ENCODE results near the gene UBXN2A.
"Not testable (repeated sequence)": the region's sequence is repeated elsewhere in the genome, so short reads cannot be mapped to it uniquely, and the experiment has no call there.

The UBXN2A gene

DNA sequence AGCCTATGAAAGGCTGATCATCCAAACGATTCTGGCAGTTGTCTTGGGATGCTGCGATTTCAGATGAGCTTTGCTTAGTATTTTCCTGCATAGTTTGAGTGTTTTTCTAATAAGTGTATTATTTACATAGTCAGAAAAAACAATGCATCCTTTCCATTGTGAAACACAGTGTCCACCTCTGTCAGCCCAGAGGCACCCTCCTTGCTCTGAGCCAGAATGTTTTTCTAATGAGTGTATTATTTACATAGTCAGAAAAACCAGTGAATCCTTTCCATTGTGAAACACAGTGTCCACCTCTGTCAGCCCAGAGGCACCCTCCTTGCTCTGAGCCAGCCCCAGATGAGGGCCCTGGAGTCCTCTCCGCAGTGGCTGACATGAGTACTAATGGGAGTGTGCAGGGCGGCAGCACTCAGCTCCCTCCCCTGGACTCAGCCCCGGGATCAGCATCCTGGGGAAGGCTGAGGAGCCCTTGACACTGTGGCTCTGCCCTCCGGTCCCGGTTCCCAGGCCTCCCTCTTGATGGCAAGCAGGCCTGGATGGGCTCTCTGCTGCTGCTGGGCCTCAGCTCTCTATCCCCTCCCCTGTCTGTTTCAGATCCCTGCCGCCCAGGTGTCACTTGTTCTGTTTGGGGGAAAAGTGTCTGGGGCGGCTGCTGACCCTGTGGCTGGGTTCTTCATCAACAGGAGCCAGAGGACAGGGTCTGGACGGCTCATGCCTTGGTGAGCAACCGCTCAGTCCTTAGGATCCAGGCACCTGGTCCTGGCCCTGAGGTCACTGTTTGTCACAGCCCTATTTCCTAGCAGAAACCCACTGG, 75.5 kb downstream of the UBXN2A start:
- no peak for DNase-seq

DNA sequence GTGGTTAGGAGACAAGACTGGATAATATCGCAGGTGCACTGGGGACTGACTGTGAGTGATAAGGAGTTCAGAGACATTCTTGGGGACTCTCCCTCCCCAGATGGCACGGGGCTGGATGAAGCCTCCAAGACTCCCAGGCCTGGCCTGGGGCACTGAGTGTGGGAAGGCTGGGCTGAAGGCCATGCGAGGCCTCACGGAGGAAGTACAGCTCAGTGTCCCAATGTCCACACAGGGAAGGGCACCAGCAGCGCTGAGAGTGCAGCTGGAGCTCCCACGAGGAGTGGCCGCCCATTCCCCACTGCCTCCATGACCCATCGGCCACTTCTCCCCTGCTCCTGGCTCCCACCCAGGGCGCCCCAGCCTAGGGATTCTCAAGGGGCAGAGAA, 76.1 kb downstream of the UBXN2A start:
- DNase-seq: no peak

DNA sequence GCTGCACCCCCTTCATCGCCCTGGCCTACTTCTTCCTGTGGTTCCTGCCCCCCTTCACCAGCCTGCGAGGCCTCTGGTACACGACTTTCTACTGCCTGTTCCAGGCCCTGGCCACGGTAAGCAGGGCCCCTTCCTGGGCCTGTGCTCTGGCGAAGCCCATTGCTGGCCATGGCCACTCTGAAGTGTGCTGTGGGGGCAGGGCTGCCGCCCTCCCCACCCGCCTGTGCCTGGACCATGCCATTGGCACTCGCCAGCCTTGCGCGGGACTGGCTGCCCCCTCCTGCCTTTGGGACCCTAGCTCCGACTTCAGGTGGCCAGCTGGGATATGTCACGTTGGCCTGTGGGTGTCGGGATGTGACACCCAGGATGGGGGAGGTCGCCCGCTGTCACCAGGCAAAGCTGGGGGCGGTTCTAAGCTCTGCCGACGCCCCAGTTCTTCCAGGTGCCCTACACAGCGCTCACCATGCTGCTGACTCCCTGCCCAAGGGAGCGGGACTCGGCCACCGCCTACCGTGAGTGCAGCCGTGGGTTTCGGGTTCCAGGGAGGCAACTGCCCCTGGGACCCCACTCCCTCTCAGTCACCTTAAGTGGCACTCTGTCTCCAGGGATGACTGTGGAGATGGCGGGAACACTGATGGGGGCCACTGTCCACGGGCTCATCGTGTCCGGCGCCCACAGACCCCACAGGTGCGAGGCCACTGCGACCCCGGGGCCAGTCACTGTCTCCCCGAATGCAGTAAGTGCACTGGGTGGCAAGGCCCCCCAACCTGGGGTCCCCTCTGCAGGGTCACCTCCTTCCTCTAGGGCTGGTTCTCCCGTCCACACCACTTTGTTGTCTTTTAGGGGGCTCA, 76.8 kb downstream of the UBXN2A start:
- DNase-seq: no peak

DNA sequence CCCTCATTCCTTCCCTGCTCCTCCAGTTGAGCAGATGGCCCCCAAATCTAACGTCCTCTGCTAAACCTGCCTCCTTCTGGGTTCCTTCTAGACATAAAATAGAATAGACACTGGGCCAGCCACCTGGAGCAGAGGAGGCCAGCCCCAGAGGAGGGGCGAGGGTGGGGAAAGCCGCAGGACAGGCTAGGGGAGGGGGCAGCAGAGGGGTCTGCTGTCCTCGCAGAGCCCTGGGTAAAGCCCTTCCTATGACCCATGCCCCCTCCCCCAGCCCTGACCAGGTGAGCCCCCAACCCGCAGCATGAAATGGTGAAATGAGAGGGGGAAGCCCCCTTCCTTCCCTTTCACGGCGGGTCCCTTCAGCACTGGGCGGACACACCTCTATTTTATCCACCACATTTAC, 77.4 kb downstream of the UBXN2A start:
- DNase-seq: no peak

DNA sequence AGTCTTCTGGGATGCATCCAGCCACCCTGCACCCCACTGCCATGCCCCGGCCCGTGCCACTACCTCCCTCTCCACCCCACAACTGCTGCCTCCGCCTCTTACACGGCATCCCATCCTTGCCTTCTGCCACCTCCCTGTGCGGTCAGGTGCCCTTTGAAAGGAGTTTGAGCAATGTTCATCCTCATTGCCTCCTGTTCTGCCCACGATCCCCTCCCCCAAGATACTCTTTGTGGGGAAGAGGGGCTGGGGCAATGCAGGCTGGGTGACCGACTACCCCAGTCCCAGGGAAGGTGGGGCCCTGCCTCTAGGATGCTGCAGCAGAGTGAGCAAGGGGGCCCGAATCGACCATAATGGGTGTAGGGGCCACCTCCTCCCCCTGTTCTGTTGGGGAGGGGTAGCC, 78.0 kb downstream of the UBXN2A start:
- DNase-seq: no peak

DNA sequence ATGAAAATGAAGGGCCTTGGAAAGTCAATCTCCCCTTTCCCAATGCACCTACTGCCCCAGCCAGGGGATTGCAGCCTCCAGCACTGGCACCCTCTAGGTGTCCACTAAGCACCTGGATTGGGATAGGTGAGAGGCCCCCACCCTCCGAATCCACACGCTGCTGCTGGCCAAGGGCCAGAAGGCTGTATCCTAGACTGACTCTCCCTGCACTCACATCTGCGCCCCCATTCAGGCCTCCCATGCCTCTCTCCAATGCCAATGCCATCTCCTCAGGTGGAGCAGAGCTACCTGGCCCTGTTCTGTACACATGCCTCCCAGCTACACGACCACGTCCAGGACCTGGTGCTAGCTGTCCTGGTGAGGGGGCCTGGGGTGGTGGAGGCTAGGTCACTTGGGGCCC, 79.5 kb downstream of the UBXN2A start:
- DNase-seq: no peak

DNA sequence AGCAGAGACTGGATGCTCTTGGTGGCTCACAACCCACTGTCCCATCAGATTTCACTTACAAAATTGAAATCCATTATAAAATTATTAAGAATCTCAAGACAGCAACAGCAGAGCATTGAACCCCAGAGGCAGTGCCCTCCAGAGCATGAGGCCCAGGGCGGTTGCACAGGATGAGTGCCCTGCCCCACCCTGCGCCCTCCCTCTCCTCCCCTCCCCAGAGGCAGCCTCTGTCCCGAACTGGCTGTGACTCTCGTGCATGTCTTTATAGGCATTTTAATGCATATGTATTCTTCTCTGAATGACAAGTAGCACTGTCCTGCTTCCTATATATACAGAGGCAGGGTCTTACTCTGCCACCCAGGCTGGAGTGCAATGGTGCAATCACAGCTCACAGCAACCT, 80.0 kb downstream of the UBXN2A start:
- no peak for DNase-seq

DNA sequence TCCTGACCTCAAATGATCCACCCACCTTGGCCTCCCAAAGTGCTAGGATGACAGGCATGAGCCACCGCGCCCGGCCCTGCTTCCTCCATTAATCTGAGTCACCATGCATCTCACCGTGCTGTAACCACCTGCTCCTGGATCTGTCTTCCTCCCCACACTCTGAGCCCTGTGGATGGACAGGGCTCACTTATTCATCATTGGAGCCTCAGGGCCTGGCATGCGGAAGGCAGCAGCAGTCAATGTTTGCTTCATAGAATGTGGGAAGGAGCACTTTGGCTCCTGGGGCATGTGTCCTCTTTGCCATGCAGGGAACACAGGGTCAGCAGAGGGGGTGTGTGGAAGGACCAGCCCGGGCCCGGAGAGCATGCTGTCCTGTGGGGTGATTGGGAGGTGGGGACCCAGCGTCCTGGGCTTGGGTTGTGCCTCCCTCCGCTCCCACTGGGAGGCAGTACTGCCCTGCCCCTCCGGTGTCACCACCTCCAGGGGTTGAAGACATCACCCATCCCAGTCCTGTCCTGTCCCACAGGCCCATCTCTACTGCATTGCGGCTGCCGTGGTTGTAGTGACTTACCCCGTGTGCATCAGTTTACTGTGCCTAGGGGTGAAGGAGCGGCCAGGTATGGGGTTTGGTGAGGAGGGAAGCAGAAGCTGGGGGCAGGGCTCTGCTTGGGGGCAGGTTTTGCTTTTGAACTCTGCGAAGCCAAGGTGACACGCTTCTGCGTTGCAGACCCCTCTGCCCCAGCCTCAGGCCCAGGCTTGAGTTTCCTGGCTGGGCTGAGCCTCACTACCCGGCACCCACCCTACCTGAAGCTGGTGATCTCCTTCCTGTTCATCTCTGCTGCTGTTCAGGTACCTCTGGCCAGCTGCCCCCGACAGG, 81.1 kb downstream of the UBXN2A start:
- no peak for DNase-seq

DNA sequence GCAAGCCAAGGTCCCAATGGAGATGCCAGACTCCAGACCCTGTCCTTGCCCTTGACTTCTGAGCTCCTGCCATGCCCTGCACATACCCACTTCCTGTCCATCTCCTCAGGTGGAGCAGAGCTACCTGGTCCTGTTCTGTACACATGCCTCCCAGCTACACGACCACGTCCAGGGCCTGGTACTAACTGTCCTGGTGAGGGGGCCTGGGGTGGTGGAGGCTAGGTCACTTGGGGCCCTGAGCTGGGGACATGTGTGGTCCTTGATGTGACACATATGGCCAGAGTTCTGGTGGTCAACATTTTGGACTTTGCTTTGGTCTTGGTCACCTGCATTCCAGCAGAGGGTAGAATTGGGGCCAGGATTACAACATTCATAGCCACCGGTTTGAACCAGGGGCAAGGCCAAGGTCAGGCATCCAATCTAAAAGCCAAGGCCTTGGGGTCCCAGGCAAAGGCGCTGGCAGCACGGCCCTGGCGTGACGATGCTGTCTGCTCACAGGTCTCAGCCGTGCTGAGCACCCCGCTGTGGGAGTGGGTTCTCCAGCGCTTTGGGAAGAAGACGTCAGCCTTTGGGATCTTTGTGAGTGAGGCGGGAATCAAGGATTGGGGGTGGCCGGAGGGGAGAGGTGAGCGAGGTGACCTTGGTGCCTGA, 82.2 kb downstream of the UBXN2A start:
- no peak for DNase-seq

DNA sequence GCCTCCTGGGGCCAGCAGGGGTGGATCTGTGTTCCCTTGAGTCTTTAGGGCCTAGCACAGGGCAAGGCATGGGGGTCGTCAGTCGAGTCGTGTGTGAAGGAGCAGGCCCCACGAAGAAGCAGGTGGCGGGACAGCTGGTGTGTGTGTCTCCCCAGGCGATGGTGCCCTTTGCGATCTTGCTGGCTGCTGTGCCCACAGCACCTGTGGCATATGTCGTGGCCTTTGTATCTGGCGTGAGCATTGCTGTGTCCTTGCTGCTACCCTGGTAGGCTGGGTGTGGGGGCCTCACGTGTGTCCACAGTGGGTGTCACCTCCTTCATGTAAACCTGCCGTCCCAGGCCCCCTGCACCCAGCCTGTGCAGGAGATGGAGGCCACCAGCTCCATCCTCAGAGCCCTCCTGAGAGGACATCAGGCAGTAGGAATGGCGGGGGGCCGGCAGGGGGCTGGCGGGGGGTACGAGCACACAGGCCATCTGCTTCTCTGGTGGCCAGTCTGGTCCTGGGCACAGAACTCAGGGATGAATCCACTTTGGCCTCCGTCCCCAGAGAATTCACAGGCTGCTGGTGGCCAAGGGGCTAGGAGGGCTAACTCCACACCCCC, 82.8 kb downstream of the UBXN2A start:
- no peak for DNase-seq

DNA sequence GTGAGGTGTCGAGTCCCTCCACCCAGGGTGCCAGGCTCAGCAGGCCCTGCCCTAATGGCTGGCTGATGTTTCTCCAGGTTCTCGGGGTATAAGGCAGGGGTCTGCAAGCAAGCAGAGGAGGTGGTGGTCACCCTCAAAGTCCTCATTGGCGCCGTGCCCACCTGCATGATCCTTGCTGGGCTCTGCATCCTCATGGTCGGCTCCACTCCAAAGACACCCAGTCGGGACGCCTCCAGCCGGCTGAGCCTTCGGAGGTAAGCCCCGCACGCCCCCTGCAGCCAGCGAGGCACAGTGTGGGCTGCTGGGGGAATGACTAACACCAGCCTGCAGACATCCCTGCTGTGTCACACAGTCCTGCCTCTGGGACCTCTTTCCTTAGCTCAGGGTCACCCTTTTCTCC, 83.8 kb downstream of the UBXN2A start:
- DNase-seq: no peak

DNA sequence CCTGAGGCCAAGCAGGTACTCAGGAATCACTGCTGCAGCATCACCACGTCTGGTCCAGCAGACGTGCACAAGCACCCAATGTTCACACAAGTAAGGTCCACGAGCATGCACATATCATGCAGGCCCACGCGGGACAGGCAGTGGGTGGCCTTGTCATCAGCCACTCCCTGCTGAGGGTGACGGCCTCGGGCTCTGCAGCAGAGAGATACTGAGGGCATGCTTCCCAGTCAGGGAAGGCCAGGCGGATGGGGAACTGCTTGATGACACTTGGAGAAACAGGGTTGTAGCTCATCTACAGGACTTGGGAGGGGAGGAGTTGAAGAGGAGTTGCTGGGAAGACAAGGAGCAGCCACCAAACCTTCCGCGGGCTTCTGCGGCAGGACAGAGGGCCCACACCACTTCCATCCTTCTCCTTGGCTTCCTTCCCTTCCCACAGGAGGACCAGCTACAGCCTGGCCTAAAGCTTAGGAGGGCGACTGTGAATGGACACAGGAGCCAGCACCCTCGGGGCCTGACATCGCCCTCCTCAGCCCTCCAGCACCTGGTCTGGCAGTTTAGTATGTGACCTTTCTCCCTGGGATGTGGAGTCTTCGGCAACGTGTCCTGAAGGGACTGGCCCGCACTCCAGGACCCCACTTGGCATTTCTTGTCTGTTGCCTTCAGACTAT, 84.9 kb downstream of the UBXN2A start:
- no peak for DNase-seq

DNA sequence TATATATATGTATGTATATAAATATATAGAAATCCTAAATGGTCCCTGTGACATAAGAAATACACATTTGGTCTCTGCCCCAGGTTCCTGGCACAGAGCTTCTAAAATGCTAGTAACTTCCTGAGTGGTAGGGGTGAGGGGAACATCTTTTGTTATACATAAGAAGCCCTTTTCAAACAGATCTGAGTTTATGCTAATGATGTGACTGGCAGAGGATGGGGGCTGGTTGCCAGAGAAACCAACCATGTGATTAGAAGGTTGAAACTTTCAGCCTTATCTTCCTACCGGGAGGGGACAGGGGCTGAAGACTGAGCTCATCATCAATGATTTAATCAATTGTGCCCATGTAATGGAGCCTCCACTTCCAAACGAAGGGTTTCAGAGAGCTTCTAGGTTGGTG, 86.0 kb downstream of the UBXN2A start:
- no peak for DNase-seq

DNA sequence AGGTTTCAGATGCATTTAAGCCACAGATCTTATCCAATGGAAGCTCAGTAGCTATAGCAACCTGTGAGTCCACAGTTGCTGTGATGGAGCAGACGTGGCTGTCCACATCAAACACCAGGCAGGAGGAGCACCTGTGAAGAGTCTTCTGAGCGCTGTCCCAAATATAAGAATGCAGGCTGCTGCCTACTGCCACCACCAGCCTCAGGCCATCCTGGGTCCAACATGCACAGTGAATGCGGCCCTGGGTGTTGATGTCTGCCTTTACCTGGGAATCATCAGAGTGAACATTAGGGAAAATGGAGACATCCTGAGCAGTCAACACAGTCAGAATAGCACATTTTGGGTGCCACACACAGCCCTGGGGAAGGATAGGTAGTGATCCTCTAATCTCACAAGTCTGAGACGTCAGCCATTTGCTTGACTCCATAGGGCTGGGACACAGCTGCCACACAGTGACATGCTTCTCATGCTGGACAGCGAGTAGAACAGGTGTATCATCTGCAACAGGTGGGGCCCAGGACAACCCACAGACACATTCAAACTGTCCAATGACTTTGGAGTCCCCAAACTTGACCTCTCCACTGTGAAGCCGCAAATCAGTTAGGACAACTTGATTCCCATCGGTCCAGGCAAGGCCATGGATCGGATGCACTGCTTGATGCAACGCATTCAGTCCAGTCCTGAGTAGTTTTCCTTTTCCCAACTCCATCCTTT, 98.7 kb downstream of the UBXN2A start:
- no peak for DNase-seq

DNA sequence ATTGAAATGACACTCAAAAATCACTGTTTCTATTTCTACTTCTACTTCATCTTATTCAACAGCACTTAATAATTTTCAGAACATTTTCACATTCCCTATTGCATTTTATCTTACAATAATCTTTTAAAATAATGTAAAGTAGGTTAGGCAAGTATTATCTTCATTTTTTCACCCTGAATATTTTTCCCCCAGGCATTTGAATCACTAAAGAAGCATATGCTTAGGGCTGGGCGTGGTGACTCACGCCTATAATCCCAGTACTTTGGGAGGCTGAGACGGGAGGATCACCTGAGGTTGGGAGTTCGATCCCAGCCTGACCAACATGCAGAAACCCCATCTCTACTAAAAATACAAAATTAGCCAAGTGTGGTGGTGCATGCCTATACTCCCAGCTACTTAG, 100.2 kb downstream of the UBXN2A start:
- DNase-seq: no peak

DNA sequence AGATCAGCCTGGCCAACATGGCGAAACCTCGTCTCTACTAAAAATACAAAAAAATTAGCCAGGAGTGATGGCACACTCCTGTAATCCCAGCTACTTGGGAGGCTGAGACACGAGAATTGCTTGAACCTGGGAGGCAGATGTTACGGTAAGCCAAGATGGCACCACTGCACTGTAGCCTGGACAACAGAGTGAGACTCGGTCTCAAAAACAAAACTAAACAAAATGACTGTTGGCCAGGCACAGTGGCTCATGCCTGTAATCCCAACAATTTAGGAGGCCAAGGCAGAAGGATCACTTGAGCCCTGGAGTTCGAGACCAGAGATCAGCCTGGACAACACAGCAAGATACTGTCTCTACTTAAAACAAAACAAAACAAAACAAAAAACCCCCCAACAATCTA, 102.9 kb downstream of the UBXN2A start:
- not testable (repeated sequence) for DNase-seq

DNA sequence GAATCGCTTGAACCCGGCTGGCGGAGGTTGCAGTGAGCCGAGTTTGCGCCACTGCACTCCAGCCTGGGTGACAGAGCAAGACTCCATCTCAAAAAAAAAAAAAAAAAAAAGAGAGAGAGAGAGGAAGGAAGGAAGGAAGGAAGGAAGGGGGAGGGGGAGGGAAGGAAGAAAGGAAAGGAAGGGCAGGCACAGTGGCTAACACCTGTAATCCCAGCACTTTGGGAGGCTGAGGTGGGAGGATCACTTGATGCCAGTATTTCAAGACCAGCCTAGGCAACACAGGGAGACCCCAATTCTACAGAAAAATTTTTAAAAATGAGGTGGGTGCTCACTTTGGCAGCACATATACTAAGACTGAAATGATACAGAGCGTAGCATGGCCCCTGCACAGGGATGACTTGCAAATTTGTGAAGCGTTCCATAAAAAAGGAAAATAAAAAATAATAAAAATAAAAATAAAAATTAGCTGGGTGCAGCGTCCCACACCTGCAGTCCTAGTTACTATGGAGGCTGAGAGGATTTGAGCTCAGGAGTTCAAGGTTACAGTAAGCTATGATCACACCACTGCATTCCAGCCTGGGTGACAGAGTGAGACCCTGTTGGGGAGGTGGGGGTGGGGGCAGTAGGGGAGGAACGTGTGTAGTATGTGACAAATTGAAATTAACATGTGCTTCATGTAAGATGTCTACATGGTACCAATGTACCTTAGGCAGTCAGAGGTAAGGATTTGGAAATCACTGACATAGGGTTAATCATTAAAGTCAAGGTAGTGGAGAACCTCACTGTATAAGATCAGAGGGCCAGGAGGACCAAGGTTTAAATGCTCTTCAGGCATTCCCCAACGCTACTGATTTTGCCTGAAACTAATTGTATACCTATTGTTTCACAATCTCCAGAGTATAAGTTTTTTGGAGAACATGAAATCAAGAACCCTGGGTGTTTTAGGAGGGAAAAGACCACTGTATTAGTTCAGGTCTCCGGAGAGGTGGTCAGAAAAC, 105.5 kb downstream of the UBXN2A start:
- no peak for DNase-seq

DNA sequence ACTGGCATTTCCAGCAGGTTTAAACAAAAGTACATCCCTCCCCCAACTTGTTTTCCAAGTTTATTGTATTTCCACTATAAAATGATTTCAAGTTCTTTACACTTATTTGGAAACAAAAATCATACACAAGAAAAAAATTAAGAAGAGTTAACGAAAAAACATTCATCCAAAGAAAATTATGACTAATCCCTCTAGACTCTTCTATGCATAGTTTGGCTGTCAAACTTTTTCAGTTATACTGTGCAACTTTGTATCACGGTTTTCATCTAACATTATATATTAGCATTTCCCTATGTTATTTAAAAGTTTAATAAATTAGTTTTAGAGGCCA, 106.3 kb downstream of the UBXN2A start:
- DNase-seq: no peak

DNA sequence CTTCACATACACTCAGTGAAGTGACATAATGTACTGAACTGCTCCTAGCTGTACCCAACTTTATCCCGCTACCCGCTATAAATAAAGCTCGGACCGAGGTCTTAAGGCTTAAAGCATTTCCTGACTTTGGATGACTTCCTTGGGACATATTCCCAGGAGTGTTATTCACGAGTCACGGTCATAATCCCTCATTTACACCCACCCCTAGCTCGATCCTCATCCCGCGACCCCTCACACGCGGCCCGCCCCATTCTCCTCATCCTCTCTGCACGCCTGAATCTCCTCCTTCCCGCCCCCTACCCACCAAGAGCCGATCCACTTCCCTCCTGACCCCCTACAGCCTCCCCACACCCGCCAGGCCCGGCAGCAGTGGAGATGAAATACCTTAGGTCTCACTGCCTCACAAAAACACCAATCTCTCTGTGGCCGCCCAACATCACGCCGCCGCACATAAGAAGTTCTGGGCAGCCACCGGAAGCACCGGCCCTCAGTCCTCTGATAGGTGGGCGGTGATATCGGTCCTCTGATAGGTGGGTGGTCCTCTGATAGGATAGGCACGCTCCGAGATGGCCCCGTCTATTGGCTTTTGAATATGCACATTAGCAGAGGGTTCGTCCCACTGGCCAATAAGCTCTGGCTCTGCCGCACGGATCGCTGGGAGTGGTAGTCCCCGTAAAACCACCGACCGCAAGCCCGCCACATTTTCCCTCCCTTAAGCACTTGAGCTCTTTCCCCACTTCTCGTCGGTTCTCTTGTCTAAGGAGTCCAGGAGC, 106.9 kb downstream of the UBXN2A start, which contains the start of gene WDCP:
TSS of gene WDCP (minus strand) at position 462 of the 773 bp plus-strand sequence. CDS start 7,897 bp downstream, outside the sequence.
- DNase-seq: peak; percentile 96
